ENCODE data around the gene MEIS1. TPM values are rescaled to one million over a fixed set of nuclear protein-coding genes. Genes with fewer than 3 reads are reported as not detected.

Gene MEIS1
- total RNA-seq, 1 experiment from 2014 or later = 4.4 TPM

DNA sequence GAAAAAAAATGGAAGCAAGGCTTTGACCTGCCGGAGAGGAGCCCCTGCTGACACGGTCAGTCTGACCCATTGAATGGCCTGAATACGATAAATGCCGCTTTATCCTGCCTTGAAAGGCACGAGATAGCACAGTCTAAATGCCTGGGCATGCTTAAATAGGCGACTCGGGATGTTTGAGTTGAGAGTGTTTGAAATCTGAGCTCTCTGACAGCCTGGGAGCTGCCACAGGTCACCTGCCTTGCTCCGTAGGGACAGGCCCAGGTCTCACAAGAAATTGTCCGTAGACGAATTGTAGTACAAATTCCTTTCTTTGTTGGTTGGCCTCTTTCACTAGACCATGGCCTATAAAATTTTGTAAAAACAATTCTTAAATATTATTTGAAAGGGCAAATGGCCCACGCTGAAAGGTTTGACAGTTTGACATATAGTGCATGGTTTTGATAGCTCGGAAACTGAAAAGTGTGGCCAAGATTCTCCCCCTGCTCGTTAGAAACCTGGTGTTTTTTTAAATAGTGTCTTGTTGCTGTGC, 72.8 kb downstream of the MEIS1 start:
- H3K27me3 Mint-ChIP-seq (ENCODE audit: insufficient read depth, unreplicated experiment) = no peaks in the 10 kb centered on the region
- peaks cover 11% of the 10 kb centered on the region for H3K4me1 Mint-ChIP-seq (ENCODE audit: insufficient read depth, unreplicated experiment)
- TF ChIP-seq, protein P1, sequence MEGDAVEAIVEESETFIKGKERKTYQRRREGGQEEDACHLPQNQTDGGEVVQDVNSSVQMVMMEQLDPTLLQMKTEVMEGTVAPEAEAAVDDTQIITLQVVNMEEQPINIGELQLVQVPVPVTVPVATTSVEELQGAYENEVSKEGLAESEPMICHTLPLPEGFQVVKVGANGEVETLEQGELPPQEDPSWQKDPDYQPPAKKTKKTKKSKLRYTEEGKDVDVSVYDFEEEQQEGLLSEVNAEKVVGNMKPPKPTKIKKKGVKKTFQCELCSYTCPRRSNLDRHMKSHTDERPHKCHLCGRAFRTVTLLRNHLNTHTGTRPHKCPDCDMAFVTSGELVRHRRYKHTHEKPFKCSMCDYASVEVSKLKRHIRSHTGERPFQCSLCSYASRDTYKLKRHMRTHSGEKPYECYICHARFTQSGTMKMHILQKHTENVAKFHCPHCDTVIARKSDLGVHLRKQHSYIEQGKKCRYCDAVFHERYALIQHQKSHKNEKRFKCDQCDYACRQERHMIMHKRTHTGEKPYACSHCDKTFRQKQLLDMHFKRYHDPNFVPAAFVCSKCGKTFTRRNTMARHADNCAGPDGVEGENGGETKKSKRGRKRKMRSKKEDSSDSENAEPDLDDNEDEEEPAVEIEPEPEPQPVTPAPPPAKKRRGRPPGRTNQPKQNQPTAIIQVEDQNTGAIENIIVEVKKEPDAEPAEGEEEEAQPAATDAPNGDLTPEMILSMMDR (IDR thresholded peaks at IDR 0.05; ENCODE audit: unreplicated experiment) = no peak
- no peak for DNase-seq (ENCODE audit: unreplicated experiment)
- H3K27ac Mint-ChIP-seq (ENCODE audit: low read depth, unreplicated experiment) = no peak overlapping the region
- H3K36me3 Mint-ChIP-seq (ENCODE audit: insufficient read depth, unreplicated experiment) = peaks cover 15% of the 10 kb centered on the region
- H3K9me3 Mint-ChIP-seq (ENCODE audit: unreplicated experiment) = no peaks in the 10 kb centered on the region
- POLR2A ChIA-PET = interaction anchor here (0.6 to 2.7 kb wide), 2 partner anchors 9 to 36 kb away, joined by 3 to 13 read pairs; no protein-coding TSS in a partner anchor
- BruUV-seq (replicated peaks) = no TSS peak
- intact Hi-C loops (cut with micrococcal nuclease) = no loop called here
- no peak overlapping the region for H3K4me3 Mint-ChIP-seq (ENCODE audit: unreplicated experiment)
- CTCF ChIA-PET = no interaction called here

- H3K9me3 Mint-ChIP-seq (ENCODE audit: unreplicated experiment) = no peaks in the 10 kb centered on the region
- intact Hi-C loops (cut with micrococcal nuclease) = no loop called here
- H3K36me3 Mint-ChIP-seq (ENCODE audit: insufficient read depth, unreplicated experiment) = peaks cover 7% of the 10 kb centered on the region
- TF ChIP-seq, protein P1 (IDR thresholded peaks at IDR 0.05; ENCODE audit: unreplicated experiment) = no peak
- H3K27ac Mint-ChIP-seq (ENCODE audit: low read depth, unreplicated experiment) = no peak overlapping the region
- POLR2A ChIA-PET = interaction anchor here (2.7 kb wide), 1 partner anchor 9 kb away, joined by 13 read pairs; no protein-coding TSS in a partner anchor
- no TSS peak for BruUV-seq (replicated peaks)
- H3K4me3 Mint-ChIP-seq (ENCODE audit: unreplicated experiment) = no peak overlapping the region
- DNase-seq (ENCODE audit: unreplicated experiment) = no peak
- H3K27me3 Mint-ChIP-seq (ENCODE audit: insufficient read depth, unreplicated experiment) = no peaks in the 10 kb centered on the region
- H3K4me1 Mint-ChIP-seq (ENCODE audit: insufficient read depth, unreplicated experiment) = peaks cover 11% of the 10 kb centered on the region
- CTCF ChIA-PET = interaction anchor here (0.6 kb wide), 1 partner anchor 66 kb away, joined by 3 read pairs; no protein-coding TSS in a partner anchor
Observed at GRCh38 chr2:66508484-66509071, 73.7 kb downstream of the MEIS1 start.

GRCh38 chr2:66509326-66509811, 74.4 kb downstream of the MEIS1 start:
- H3K27ac Mint-ChIP-seq (ENCODE audit: low read depth, unreplicated experiment) = peak overlapping the region; percentile 39
- ChIA-PET POLR2A (interaction anchor here (1.0 to 2.7 kb wide), 2 partner anchors 10 to 44 kb away, joined by 3 to 13 read pairs; no protein-coding TSS in a partner anchor), CTCF (interaction anchor here (0.6 to 1.4 kb wide), 2 partner anchors 11 to 66 kb away, joined by 3 to 5 read pairs; no protein-coding TSS in a partner anchor)
- TF ChIP-seq, protein P1 (IDR thresholded peaks at IDR 0.05; ENCODE audit: unreplicated experiment) = no peak
- no TSS peak for BruUV-seq (replicated peaks)
- no peak overlapping the region for H3K4me3 Mint-ChIP-seq (ENCODE audit: unreplicated experiment)
- H3K9me3 Mint-ChIP-seq (ENCODE audit: unreplicated experiment) = no peaks in the 10 kb centered on the region
- intact Hi-C loops (cut with micrococcal nuclease) = no loop called here
- H3K27me3 Mint-ChIP-seq (ENCODE audit: insufficient read depth, unreplicated experiment) = no peaks in the 10 kb centered on the region
- peaks cover 11% of the 10 kb centered on the region for H3K4me1 Mint-ChIP-seq (ENCODE audit: insufficient read depth, unreplicated experiment)
- peaks cover 7% of the 10 kb centered on the region for H3K36me3 Mint-ChIP-seq (ENCODE audit: insufficient read depth, unreplicated experiment)
- DNase-seq (ENCODE audit: unreplicated experiment) = peak; percentile 5

DNA sequence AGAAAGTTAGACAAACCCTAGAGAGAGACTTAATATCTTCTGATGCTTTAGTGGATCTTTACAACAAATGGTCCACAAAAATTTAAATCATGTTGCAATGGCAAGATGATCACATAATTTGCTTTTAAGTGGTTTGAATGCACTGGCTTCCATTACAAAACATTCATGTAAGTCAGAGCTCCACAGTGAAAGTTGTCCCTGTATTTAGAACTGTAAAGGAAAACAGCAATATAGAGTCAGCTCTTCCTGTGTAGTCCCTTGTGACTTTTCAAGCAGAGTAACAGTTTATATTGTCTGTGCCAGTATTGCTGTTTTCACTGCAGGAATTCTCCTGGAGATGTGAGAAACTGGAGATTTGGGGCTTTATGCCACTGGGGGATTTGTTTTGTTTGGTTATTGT, 77.7 kb downstream of the MEIS1 start:
- no peaks in the 10 kb centered on the region for H3K9me3 Mint-ChIP-seq (ENCODE audit: unreplicated experiment)
- no peak overlapping the region for H3K4me3 Mint-ChIP-seq (ENCODE audit: unreplicated experiment)
- no peak for DNase-seq (ENCODE audit: unreplicated experiment)
- ChIA-PET POLR2A (interaction anchor here (0.9 kb wide), 1 partner anchor 10 kb away, joined by 3 read pairs; no protein-coding TSS in a partner anchor), CTCF (interaction anchor here (0.5 kb wide), 1 partner anchor 18 kb away, joined by 6 read pairs; no protein-coding TSS in a partner anchor)
- no TSS peak for BruUV-seq (replicated peaks)
- intact Hi-C loops (cut with micrococcal nuclease) = no loop called here
- peaks cover 11% of the 10 kb centered on the region for H3K4me1 Mint-ChIP-seq (ENCODE audit: insufficient read depth, unreplicated experiment)
- no peaks in the 10 kb centered on the region for H3K27me3 Mint-ChIP-seq (ENCODE audit: insufficient read depth, unreplicated experiment)
- H3K27ac Mint-ChIP-seq (ENCODE audit: low read depth, unreplicated experiment) = no peak overlapping the region
- H3K36me3 Mint-ChIP-seq (ENCODE audit: insufficient read depth, unreplicated experiment) = peaks cover 9% of the 10 kb centered on the region
- TF ChIP-seq, protein P1 (IDR thresholded peaks at IDR 0.05; ENCODE audit: unreplicated experiment) = no peak
